Kidney (tissue), 14 donors: ENCODE measurements around the gene SMYD3. TPM values are rescaled to one million over a fixed set of nuclear protein-coding genes. Genes with fewer than 3 reads are reported as not detected.
A peak's percentile ranks its signal among the peaks of the same experiment; 100 is the strongest.
"Not testable (repeated sequence)": the region's sequence is repeated elsewhere in the genome, so short reads cannot be mapped to it uniquely, and the experiment has no call there.

Experiments used
- DNase-seq, 5 donors: peaks; one replicate each; pipeline ENCODE4 v3.0.0-alpha.2; 2013 to 2020
- FAIRE-seq: peaks from 2 replicates; lab custom pipeline; 2012; peaks lifted over from hg19 to GRCh38; lab: Jason Lieb, UNC
- H3K27ac ChIP-seq, 2 donors: one replicate each; pipeline ENCODE4 v1.7.0; 2013; ENCODE audit warnings: low read depth in 2 of 2, low read length in 2 of 2, inconsistent platforms in 1 of 2
- H3K27me3 ChIP-seq: one replicate; pipeline ENCODE4 v1.7.1; 2013; ENCODE audit warnings: low read length, inconsistent platforms; ENCODE audit not compliant: control insufficient read depth, insufficient read depth
- H3K36me3 ChIP-seq, 3 donors: one replicate each; pipeline versions ENCODE4 v1.7.0 to v1.7.1; 2013; ENCODE audit warnings: low read length in 3 of 3, control low read depth in 1 of 3, inconsistent platforms in 1 of 3; ENCODE audit not compliant: insufficient read depth in 3 of 3, control insufficient read depth in 2 of 3
- H3K4me1 ChIP-seq, 3 donors: one replicate each; pipeline versions ENCODE4 v1.7.0 to v1.7.1; 2013; ENCODE audit warnings: low read length in 3 of 3, inconsistent platforms in 1 of 3, low read depth in 1 of 3; ENCODE audit not compliant: control insufficient read depth in 2 of 3, insufficient read depth in 2 of 3
- H3K4me3 ChIP-seq, 3 donors: one replicate each; pipeline versions ENCODE4 v1.7.0 to v1.8.1; 2013; ENCODE audit warnings: low read length in 3 of 3, control low read depth in 1 of 3, inconsistent platforms in 1 of 3
- H3K9ac ChIP-seq, 3 donors: one replicate each; pipeline versions ENCODE4 v1.7.0 to v1.7.1; 2013; ENCODE audit warnings: low read length in 3 of 3, control low read depth in 1 of 3, inconsistent platforms in 1 of 3
- H3K9me3 ChIP-seq, 3 donors: one replicate each; pipeline versions ENCODE4 v1.7.0 to v1.7.1; 2013; ENCODE audit warnings: low read length in 3 of 3, control low read depth in 1 of 3, inconsistent platforms in 1 of 3; ENCODE audit not compliant: control insufficient read depth in 2 of 3, insufficient read depth in 1 of 3
- CTCF ChIP-seq: IDR thresholded peaks from 3 replicates; pipeline ENCODE4 v1.5.1; 2012; ENCODE audit warnings: mild to moderate bottlenecking, moderate library complexity, borderline replicate concordance; ENCODE audit not compliant: insufficient read depth; ENCODE audit errors: extremely low read depth
- intact Hi-C: fragments of 100-400 bp; cut with DNase I; formaldehyde crosslinking; loops from one replicate; pipeline ENCODE4 v1.11.1; 2022
- polyA plus RNA-seq: library from polyadenylated mRNA; stranded (reverse); fragments of 350-450 nt; fragmentation: Illumina TruSeq; extraction: RNeasy Lipid Tissue Mini Kit (QIAGEN cat#74804); gene quantifications from one replicate; pipeline ENCODE4 v1.2.3, GENCODE V29; 2014; ENCODE audit warnings: low read depth, low replicate concordance; ENCODE audit not compliant: insufficient read depth
- total RNA-seq: library from RNA; stranded (reverse); fragmentation: NEBNext Ultra II Directional; extraction: Animal tissue kit (Norgen Biotek cat#: 25700); gene quantifications from one replicate; pipeline ENCODE4 v1.2.1, GENCODE V29; 2021
- donor health status: control.
- donor health status: control.
- donor health status: control.
- donor health status: control.
- donor health status: control.
- donor health status: DM: yes; HTN: yes; CAD: no.
- donor health status: Normal renal cell carcinoma (clear cell type).

SMYD3 gene
- total and polyA plus RNA-seq, 2 donors from 2014 or later = 23.3 to 23.9 TPM

GRCh38 chr1:245776139-245776538 is 730.9 kb downstream of the SMYD3 start:
- peak in 1 of 5 donors; percentile 50 for DNase-seq
- Histone ChIP-seq H3K36me3 (no peaks in the 10 kb centered on the region), H3K4me1 (peaks cover 0 to 4% (median 0%) of the 10 kb centered on the region in 3 donors), H3K27me3 (no peaks in the 10 kb centered on the region), H3K9ac (no peak overlapping the region), H3K27ac (no peak overlapping the region), H3K9me3 (no peaks in the 10 kb centered on the region), H3K4me3 (no peak overlapping the region)
- TF ChIP-seq CTCF = no peak
- peak; percentile 76 for FAIRE-seq
- intact Hi-C loops = no loop called here

GRCh38 chr1:245774931-245775330 is 732.1 kb downstream of the SMYD3 start:
- H3K9me3 ChIP-seq, intact Hi-C loops, H3K9ac ChIP-seq, H3K27ac ChIP-seq, FAIRE-seq, DNase-seq, H3K4me1 ChIP-seq, H3K27me3 ChIP-seq, H3K4me3 ChIP-seq, H3K36me3 ChIP-seq: not testable (repeated sequence)

GRCh38 chr1:245774196-245774595 is 732.9 kb downstream of the SMYD3 start:
- H3K27me3 ChIP-seq = no peaks in the 10 kb centered on the region
- TF ChIP-seq CTCF = no peak
- no peaks in the 10 kb centered on the region for H3K36me3 ChIP-seq
- no peak overlapping the region for H3K9ac ChIP-seq
- DNase-seq = no peak
- peaks cover 0 to 4% (median 0%) of the 10 kb centered on the region in 3 donors for H3K4me1 ChIP-seq
- intact Hi-C loops = no loop called here
- no peak for FAIRE-seq
- H3K4me3 ChIP-seq = no peak overlapping the region
- no peaks in the 10 kb centered on the region for H3K9me3 ChIP-seq
- no peak overlapping the region for H3K27ac ChIP-seq

GRCh38 chr1:245773344-245773743 is 733.7 kb downstream of the SMYD3 start:
- Histone ChIP-seq H3K27ac (no peak overlapping the region), H3K4me3 (no peak overlapping the region), H3K9me3 (no peaks in the 10 kb centered on the region), H3K27me3 (no peaks in the 10 kb centered on the region), H3K36me3 (no peaks in the 10 kb centered on the region), H3K9ac (no peak overlapping the region), H3K4me1 (peaks cover 0 to 4% (median 0%) of the 10 kb centered on the region in 3 donors)
- DNase-seq (no peak), FAIRE-seq (no peak)
- intact Hi-C loops = no loop called here
- TF ChIP-seq CTCF = no peak
